GM21447 (cell line): Measurements from ENCODE around the gene GUCA2A.
"Not testable (repeated sequence)": the region's sequence is repeated elsewhere in the genome, so short reads cannot be mapped to it uniquely, and the experiment has no call there.

Experiments used
- ATAC-seq: cut with Tn5 transposase; IDR thresholded peaks from one replicate; pipeline ENCODE4 v1.9.1; 2021; ENCODE audit not compliant: unreplicated experiment

The GUCA2A gene

DNA sequence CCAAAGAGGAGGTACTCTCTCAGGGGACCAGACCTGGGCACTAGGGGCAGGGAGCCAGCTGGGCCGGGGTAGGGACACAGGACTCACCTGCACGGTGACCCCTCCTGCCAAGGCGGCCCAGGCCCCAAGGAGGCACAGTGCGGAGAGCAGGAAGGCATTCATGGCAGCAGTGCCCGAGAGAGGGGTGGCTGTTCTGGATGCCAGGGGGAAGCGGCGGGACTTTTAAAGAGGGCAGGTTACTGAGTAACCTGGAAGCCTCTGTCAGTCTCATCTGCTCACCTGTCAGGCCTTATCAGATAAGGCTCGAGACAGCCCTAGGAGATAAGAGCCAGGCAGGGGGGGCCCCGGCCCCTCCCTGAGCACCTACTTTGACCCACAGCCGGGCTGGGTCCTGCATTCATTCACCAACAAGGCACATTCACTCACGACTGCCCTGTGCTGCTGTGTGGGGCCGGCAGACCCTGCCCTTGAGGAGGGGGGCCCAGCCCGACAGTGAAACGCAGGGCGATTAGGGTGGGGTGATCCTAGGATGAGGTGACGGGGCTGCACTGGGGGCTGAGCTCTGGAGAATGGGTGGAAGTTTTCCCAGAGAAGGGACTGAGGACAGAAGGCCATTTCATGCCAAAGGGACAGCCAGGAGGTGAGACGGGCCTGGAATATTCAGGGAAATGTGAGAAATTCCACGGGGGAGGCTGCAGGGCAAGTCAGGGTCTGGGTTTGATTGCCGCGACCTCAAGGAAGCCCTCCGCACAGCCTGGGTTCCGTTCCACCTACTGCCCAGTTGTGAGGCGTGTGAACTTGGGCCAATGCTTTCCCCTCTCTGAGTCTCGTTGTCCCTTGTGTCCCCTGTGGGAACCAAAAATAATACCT, at the start of gene GUCA2A:
GUCA2A (minus strand) TSS at position 195 of the 870 bp plus-strand sequence; CDS start at position 162, 33 bp downstream.
- ATAC-seq = no peak

GRCh38 chr1:42211224-42211623, 46.7 kb upstream of the GUCA2A start:
- ATAC-seq = no peak

DNA sequence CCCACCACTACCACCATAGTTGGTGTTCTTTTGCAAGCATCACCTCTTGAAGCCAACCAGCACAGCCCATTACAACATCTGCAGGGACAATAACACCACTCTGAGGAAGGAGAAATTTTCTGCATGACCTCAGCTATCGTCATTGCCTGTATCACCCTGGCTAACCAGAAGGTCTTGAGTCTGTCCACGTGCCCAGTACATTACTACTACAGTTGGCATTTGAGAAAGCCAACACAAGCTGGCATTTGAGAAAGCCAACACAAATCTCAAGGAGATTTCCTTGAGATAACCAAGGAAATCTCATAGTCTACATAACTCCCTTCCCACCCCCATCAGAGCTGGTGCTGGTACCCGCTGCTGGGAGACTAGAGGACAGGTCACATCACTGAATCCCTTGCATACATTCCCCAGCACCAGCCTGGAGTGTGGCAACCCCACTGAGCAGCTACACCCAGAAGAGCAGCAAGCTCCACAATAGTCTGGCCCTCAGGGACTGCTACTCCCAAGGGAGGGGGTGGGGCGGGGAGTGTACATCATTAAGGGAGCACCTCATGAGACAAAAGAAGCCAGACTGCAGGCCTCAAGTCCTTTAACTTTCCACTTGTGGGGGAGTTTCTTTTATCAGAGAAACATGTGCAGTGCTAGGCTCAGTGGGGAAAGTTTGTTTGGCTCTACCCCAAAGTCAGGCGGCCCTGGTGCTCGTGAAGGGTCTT, 46.0 kb upstream of the GUCA2A start:
- ATAC-seq = no peak

DNA sequence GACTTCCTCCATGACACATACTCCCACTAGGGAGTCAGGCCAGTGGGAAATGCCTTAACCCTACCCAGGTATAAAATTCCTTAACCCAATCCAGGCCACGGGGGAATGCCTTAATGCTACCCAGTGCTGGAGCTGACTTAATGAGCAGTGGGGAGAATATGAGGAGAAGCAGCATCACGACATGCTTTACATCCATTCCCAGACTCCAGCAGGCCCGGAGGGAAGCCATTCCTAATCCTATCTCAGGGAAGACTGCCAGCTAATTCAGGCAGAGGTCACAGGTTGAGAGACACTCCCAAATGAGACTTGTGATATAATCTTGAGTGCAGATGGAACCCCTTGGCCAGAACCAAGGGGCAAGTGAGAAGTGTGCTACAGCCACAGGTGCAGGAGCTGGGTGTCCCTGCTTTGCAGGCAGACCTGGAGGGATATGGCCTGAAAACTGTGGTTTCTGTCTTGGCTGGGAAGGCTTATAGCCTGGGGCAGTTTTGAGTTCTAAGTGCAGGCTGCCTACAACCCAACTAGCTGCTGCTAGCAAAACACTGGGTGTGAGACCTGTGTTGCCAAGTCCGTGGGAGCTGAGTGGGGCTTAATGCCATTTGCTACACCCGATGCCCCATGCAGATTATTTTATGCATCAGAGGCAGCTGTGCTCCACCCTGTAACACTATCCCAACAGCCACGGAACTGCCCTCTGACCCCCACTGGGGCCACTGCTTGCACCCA, 45.1 kb upstream of the GUCA2A start:
- ATAC-seq = no peak

DNA sequence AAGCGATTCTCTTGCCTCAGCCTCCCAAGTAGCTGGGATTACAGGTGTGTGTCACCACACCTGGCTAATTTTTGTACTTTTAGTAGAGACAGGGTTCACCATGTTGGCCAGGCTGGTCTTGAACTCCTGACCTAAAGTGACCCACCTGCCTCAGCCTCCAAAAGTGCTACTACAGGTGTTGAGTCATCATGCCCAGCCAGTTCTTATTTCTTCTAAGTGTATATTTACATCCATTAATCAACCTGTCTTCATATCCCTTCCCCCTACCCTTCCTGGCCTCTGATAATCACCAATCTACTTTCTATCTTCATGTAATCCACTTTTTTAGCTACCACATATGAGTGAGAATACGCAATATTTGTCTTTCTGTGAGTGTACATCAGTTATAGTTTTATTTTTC, 42.4 kb upstream of the GUCA2A start:
- ATAC-seq = not testable (repeated sequence)

DNA sequence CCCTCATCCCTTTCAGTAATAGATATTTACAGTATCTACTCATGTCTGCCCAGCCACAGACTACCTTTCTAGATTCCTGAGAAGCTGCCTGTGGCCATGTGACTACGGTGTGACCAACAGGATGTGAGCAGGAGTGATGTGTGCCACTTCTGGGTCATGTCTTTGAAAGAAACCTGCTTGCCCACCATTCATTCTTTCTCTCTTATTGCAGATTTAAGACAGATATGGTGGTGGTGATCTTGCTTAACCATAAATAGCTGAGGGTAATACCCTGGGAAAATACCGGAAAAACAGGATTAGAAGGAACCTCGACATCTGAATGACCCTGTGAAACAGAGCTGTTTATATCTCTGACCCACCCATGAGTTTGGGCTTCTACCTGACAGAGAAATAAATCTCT, 41.6 kb upstream of the GUCA2A start:
- ATAC-seq = no peak

DNA sequence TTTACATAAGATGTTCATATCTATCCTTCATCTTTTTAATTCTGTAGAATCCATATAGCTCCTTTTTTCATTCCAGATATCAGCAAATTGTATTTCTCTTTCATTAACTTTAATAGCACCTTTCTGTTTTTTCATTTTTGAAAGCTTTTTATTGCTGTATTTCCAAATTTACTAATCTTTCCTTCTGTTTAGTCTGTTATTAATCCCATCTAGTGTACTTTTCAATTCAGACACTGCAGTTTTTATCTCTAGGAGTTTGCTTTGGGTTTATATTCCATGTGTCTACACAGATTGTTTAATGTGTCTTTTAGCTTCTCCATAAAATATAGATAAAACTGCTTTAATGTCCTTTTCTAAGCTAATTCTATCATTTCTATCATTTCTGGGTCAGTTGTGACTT, 37.4 kb upstream of the GUCA2A start:
- no peak for ATAC-seq

GRCh38 chr1:42198251-42198650, 33.7 kb upstream of the GUCA2A start:
- no peak for ATAC-seq

GRCh38 chr1:42195841-42196240, 31.3 kb upstream of the GUCA2A start:
- ATAC-seq = no peak

- no peak for ATAC-seq
Measured at GRCh38 chr1:42192106-42192505, 27.6 kb upstream of the GUCA2A start.

- ATAC-seq = no peak
Measured at GRCh38 chr1:42191319-42191718, 26.8 kb upstream of the GUCA2A start.

DNA sequence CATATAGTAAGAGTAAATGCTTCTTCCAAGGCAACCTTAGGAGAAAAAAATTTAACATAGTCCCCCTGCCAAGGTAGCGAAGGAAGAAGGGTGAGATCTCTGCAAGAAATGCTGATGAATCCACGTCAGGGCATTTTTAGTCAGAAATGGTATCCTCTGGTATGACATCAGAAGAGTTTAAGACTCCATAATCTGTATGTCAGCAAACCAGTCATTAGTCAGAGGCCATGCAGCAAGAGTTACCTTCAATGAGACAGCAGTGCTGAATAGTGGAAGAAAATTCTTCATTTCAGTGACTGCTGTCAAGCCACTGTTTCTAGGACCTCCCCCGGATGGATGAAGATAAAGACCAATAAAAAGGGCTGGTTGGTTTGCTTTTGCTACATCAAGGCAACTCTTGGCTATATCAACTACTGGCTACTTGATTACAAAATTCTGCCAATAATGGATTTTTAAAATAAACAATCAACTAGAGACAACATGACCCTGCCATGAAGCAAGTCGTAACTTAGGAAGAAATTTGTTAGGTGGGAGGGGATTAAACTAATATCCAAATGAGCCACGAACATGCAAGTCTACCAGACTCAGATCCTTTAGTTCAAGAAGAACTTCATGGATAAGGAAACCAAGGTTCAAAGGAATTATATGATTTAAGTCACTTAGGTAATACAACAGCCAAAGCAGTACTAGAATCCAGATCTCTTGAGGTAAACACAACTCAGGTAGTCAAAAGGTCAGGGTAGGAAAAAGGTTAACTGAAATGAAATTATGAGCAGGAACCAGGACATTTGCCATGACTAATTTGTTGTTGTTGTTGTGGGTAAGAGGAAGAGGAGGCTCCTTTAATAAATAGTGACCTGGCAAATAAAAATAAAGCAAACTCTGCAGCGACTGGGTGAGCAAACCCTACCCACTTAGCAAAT, 25.6 kb upstream of the GUCA2A start:
- ATAC-seq = no peak

- no peak for ATAC-seq
Measured at GRCh38 chr1:42186152-42186551, 21.6 kb upstream of the GUCA2A start.

DNA sequence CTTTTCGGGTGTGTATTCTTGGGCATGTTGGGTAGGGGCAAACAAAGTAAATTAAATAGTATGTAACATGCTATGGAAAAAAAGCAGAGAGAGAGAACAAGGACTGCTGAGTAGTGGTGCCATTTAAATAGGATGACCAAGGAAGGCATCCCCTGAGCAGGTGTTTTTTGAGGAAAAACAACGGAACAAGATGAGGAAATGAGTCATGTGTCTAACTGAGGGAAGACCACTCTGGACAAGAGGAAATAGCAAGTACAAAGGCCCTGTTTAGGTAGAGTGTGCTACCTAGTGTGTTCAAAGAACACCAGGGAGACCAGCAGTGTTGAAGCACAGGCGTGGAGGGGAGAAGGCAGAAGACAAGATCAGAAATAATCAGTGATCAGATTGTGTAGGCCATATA, 20.1 kb upstream of the GUCA2A start:
- ATAC-seq = no peak

DNA sequence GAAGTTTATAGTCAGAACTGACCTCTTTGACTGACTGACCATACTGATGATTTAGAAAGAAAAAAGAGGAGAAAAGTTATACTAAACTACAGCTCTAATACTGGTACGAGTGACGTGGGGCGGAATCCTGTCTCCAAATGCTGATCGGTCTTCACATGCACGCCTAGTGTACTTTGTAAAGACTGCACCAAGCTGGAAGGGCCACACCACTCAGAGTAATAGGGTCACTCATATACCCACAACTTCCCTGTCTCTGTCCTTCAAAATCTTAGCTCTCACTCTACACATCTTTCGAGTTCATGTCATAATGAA, 19.4 kb upstream of the GUCA2A start:
- ATAC-seq = no peak

DNA sequence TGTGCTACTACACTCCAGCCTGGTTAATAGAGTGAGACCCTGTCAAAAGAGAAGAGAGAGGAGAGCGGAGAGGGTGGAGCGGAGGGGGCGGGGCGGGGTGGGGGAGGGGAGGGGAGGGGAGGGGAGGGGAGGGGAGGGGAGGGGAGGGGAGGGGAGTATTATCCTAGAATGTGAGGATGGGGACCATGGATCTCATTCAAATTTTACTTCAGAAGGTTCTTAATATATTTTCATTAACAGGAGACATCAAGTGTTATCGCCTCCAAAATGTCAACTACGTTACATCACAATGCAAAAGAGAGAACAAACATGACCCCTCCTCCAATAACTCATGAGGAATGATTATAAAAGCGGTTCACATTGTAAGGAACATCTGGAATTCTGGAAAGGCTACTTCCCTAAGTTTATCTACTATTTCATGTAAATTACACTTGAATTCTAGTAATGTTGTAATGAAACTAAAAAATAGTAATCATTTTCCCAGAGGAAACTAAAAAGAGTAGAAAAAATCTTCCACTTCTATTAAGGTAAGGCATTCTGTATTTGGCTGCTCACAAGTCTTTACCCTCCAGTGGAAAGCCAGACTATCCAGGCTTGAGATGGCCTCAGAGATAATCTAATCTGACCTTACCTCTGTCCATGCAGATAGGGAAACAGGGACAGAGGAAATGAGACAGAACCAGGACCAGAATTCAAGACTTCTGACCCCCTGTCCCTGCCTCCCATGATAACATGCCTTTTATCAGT, 18.8 kb upstream of the GUCA2A start:
- ATAC-seq = no peak

GRCh38 chr1:42181687-42182086, 17.1 kb upstream of the GUCA2A start:
- ATAC-seq = no peak

DNA sequence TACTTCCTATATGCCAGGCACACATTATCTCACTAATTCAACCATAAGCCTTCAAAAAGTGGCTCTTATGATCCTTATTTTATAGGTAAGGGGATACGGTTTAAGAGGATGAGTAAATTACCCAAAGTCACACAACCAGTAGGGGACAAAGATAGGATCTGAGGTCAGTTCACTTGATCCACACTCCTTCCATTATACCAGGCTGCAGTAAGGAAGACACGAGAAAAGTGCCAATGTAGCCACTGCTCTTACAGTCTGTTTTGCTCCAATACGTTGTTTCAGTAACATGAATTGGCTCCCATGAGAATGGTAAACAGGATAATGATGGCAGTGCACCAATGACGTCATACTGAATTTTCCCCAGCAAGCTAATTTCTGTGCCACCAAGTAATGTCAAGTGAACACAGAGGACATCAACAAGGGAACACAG, 15.4 kb upstream of the GUCA2A start:
- ATAC-seq = no peak

DNA sequence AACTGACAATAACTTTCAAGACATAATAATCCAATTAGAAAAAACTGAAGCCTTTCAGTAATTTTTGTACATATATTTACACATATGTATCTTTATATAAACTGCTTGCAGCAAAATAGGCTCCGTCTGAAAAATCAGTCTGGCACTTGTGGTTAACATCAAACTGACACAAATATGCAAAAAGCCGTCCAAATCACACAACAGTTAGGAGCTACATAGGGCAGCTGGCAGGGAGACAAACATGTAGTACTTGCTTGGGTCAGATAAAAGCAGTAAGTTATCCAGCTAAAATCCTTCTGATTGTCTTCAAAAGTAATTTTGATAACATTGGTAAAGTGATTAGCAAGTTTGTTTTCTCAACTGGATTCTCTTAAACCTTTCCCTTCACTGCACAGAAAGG, 14.7 kb upstream of the GUCA2A start:
- ATAC-seq = no peak

DNA sequence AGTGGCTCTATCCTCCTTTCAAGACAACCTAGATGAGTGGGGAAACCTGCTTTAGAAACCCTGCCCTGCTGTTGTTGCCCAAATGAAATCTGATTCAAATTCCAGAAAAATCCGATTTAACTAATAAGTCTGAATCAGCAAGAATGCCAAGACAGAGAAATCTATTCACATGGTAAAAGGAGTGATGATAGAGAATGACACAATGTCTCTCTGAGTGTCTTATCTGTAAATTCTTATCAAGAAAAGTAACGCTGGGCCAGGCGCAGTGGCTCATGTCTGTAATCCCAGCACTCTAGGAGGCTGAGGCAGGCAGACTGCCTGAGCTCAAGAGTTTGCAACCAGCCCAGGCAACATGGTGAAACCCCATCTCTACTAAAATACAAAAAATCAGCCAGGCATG, 13.7 kb upstream of the GUCA2A start:
- no peak for ATAC-seq
